Fibroblast of villous mesenchyme (primary cell): ENCODE data around the gene TFAP2A. TPM values are rescaled to one million over a fixed set of nuclear protein-coding genes. Genes with fewer than 3 reads are reported as not detected.

Experiments
- DNase-seq: peaks from one replicate; pipeline ENCODE4 v3.0.0-alpha.2; 2010; ENCODE audit warnings: low read depth
- H3K4me3 ChIP-seq: 2 replicates; pipeline ENCODE4 v1.5.1; 2011; ENCODE audit warnings: low read depth, mild to moderate bottlenecking, low read length
- total RNA-seq: library from RNA; depleted of rRNA; stranded (reverse); fragments of >200 nt; gene quantifications from 2 replicates; pipeline ENCODE4 v1.2.3, GENCODE V29; 2012
- TF ChIP-seq, protein P1 (sequence below): IDR thresholded peaks from 2 replicates; pipeline ENCODE4 v1.5.1; 2012; ENCODE audit warnings: low read depth, mild to moderate bottlenecking, low read length; ENCODE audit not compliant: insufficient read depth

Gene TFAP2A
- total RNA-seq, 1 donor, result 13.8 TPM

DNA sequence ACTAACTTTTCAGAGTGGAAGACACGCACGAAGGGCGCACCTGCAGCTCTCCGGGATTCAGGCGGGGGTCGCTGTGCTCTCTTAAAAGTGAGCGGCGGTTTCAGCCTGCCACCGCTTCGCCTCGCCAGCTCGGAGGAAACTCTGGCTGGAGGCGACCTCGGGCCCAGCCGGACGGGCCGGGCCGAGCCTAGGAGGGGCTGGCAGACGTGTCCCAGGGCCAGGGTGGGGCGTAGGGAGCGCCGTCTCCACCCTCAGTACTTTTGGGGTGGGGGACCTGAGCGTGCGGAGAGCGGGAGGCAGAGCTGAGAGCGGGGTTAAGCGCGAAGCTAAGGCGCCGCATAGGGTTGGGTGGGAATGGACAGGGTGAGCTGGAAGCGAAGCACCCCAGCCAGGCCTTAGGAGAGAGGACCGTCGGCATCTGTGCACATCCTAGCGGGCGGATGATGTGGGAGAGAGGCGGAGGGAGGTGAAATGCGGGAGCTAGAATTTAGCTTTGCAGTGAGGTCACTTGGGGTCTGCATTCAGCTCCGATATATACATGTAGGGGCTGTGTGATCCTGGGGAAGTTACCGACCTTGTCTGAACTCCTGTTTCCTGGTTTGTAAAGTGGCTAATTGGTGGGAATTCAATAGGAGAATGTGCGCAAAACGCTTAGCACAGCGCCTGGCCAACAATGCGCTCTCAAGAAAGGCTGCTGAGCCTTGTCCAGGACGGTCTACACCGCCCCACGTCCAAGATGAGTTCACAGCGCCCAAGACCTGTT, 6.5 kb upstream of the TFAP2A start:
- no peak overlapping the region for H3K4me3 ChIP-seq
- TF ChIP-seq, protein P1, sequence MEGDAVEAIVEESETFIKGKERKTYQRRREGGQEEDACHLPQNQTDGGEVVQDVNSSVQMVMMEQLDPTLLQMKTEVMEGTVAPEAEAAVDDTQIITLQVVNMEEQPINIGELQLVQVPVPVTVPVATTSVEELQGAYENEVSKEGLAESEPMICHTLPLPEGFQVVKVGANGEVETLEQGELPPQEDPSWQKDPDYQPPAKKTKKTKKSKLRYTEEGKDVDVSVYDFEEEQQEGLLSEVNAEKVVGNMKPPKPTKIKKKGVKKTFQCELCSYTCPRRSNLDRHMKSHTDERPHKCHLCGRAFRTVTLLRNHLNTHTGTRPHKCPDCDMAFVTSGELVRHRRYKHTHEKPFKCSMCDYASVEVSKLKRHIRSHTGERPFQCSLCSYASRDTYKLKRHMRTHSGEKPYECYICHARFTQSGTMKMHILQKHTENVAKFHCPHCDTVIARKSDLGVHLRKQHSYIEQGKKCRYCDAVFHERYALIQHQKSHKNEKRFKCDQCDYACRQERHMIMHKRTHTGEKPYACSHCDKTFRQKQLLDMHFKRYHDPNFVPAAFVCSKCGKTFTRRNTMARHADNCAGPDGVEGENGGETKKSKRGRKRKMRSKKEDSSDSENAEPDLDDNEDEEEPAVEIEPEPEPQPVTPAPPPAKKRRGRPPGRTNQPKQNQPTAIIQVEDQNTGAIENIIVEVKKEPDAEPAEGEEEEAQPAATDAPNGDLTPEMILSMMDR, result no peak
- no peak for DNase-seq

DNA sequence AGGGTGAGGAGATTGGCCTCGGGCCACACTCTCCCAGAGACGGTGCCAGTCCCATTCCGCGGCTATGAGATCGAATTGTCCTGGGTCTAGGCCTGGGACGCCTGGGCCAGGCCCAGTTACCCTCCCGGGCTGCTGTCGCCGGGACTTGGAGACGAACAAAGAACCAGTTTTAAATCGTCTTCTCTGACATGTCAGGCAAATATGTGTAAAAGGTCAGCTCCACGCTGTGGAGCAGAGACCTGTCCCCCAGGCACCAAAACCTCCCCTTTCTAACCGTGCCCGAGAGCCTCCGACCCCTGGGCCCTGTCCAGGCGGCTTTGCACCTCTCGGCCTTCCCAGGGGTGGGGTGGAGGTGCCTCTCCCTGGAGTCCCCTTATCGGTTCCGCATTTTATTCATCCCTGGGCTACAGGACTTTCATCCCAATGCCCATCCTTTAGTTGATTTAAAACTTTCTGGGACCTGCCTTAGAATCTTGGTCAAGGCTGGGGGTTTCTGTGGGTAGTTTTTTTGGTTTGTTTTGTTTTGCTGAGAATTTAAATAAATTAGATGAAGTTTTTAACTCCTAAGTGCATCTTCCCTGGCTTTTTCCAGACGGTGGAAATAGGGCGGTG, 5.8 kb upstream of the TFAP2A start:
- no peak for DNase-seq
- H3K4me3 ChIP-seq, result no peak overlapping the region
- TF ChIP-seq, protein P1, result no peak

DNA sequence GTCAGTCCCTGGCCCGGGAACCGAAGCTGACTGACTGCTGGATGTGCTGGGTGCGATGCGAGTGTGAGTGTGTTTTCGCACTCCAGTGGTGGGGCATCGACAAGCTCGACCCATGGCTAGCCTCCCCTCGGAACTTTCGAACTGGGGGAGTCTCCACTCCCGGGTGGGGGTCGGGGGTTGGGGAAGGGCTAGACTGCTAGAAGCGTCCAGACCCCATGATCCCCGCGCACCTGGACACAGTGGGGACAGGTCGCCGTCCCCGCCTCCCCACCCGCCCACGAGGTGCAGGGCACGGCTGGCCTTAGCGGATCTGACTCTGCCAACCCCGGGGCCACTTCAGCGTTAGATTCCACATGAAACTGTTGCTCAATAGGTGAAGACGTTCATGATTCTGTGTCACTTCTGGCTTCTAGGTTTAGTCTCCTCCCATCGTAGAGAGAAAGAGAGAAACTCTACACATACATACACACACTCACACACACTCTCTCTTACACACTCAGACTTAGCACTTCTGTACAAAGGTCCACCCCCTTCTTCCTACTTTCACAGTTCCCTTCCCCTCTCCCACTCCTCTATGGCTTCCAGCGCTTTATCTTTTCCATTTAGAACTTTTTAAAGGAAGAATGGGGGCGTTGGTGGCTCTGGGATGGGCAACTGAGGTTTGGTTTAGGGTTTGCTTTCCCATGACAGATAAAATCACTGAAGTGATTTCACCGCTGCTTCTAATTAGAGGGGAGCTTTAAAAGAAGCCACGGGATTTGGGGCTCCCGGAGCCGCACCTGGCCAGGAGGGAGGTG, 5.1 kb upstream of the TFAP2A start:
- TF ChIP-seq, protein P1, result no peak
- no peak for DNase-seq
- no peak overlapping the region for H3K4me3 ChIP-seq

DNA sequence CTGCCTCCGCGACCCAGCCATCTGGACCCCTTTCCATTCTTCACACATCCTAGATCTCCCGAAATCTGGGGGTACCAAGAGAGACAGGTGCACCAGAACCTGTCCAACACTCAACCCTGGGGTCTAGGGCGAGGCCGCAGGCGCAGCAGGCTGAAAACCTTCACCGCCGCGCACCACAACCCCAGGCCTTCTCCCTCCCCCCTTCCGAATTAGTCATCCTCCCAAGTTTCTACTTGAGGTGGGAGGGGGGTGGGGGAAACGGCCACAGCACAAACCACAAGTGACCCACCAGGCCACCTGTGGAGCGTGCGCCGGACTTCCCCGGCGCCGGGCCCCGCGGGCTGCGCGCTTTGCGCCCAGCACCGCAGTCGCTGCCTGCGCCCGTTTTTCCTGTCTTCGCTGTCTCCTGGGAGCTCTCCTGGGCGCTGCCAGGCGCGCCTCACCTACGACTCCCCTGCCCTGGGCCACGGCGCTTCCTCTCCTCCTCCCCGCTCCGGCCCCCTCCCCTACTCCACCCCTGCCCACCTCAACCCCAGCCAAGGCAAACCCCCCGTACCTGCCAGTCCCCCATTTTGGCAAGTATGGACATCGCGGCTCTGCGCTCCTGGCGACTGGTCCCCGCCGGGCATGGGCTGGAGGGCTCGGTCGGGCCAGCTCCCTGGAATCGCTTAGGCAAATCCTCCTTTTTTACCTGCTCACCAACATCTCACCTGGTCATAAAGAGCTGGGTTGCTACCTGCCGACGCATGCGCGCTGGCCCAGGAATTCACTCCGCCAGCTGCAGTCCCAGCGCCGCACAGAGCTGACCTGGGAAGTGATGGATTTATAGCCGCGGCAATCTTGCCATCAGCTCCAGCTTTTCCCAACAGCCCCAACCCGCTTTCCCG, 4.2 kb upstream of the TFAP2A start:
- no peak overlapping the region for H3K4me3 ChIP-seq
- DNase-seq, result no peak
- TF ChIP-seq, protein P1, result no peak

DNA sequence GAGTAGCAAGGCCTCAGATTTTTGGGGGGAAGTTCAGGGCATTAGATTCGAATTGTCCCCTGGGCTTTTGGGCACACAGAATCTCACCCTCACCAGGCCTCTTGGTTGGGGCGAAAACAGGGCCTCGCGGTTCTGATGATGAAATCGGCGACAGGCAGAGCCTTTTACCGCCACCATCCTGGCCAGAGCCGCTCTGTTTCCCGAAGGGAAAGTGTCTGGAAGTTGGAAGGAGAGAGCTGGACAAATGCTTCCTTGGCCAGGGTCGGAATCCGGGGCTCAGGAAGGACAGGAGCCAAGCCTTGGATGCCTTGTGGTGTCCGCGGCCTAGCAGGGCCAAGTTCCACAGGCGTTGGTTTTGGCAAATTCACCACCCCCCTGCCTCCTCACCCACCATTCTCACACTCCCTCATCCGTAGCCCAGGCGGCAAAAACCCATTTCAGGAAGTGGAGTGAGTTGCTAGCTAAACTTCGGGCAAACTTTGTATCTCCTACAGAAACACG, 3.5 kb upstream of the TFAP2A start:
- no peak overlapping the region for H3K4me3 ChIP-seq
- TF ChIP-seq, protein P1, result no peak
- DNase-seq, result no peak

DNA sequence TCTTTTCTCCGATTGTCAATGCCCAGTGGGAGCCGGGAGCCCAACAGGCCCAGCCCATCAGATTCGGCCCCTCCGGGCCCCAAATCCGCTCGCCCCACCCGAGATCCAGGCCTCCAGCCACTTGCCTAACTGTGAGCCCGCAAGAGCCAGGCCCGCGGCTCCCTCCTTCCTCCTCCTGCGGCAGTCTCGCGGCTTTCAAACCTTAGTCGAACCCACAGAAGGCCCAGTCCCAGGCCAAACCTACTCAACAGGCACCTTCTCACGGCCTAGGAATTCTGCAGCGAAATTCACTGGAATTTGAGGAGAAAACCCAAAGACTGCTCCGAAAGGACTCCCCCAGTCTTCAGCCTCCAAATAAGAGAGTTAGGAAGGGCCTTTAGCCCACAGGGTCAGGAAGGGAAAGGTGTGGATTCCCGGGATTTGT, 2.8 kb upstream of the TFAP2A start:
- DNase-seq, result no peak
- H3K4me3 ChIP-seq, result no peak overlapping the region
- TF ChIP-seq, protein P1, result no peak
